ENCODE data around the gene TEKT2. TPM values are rescaled to one million over a fixed set of nuclear protein-coding genes. Genes with fewer than 3 reads are reported as not detected.

Gene TEKT2
- total and polyA plus RNA-seq, 2 donors (not counting 1 experiment from before 2014, with no cell fraction given), result 0.09 to 0.50 TPM

- no peaks in the 10 kb centered on the region for H4K20me1 ChIP-seq (ENCODE audit: control insufficient read depth, extremely low read depth, insufficient read depth, low read length)
- no peak overlapping the region for H3K27ac ChIP-seq (ENCODE audit: insufficient read depth, low read length)
- no peak overlapping the region for H3K9ac ChIP-seq (ENCODE audit: insufficient read depth, low read length)
- H3K4me1 ChIP-seq (ENCODE audit: control insufficient read depth, extremely low read depth, insufficient read depth, low read length), result no peaks in the 10 kb centered on the region
- TF ChIP-seq CTCF (conservative IDR thresholded peaks at IDR 0.05 in 1 of 2, IDR thresholded peaks at IDR 0.05 in 1 of 2; ENCODE audit: low read depth in 1 of 2, low read length in 2 of 2), result no peak
- no peak for TF ChIP-seq EZH2 (IDR thresholded peaks at IDR 0.05; ENCODE audit: low read length, missing control alignments)
- H3K79me2 ChIP-seq (ENCODE audit: control insufficient read depth, insufficient read depth, low read length), result no peaks in the 10 kb centered on the region
- H3K4me3 ChIP-seq (replicated peaks in 1 of 4; ENCODE audit: control extremely low read depth in 1 of 4, insufficient read depth in 1 of 4, low read depth in 3 of 4, low read length in 4 of 4), result no peak overlapping the region
- no peaks in the 10 kb centered on the region for H3K27me3 ChIP-seq (ENCODE audit: control insufficient read depth, insufficient read depth, low read length)
- no peak overlapping the region for H2AFZ ChIP-seq (ENCODE audit: low read length)
- no peak overlapping the region for H3K4me2 ChIP-seq (ENCODE audit: extremely low read depth, insufficient read depth, low read length)
- no peaks in the 10 kb centered on the region for H3K9me3 ChIP-seq (ENCODE audit: control insufficient read depth, insufficient read depth, low read depth, low read length)
- no peaks in the 10 kb centered on the region for H3K36me3 ChIP-seq (ENCODE audit: control insufficient read depth, insufficient read depth, low read length)
- no peak for DNase-seq (ENCODE audit: low read depth in 2 of 2)
These were observed 28.2 kb upstream of the TEKT2 start for GRCh38 chr1:36055706-36056105.

GRCh38 chr1:36062315-36062714 is 21.6 kb upstream of the TEKT2 start:
- H3K36me3 ChIP-seq (ENCODE audit: control insufficient read depth, insufficient read depth, low read length), result no peaks in the 10 kb centered on the region
- TF ChIP-seq EZH2 (IDR thresholded peaks at IDR 0.05; ENCODE audit: low read length, missing control alignments) (no peak), CTCF (conservative IDR thresholded peaks at IDR 0.05 in 1 of 2, IDR thresholded peaks at IDR 0.05 in 1 of 2; ENCODE audit: low read depth in 1 of 2, low read length in 2 of 2) (no peak)
- no peak overlapping the region for H3K4me3 ChIP-seq (replicated peaks in 1 of 4; ENCODE audit: control extremely low read depth in 1 of 4, insufficient read depth in 1 of 4, low read depth in 3 of 4, low read length in 4 of 4)
- no peaks in the 10 kb centered on the region for H3K27me3 ChIP-seq (ENCODE audit: control insufficient read depth, insufficient read depth, low read length)
- no peak overlapping the region for H3K27ac ChIP-seq (ENCODE audit: insufficient read depth, low read length)
- H3K4me2 ChIP-seq (ENCODE audit: extremely low read depth, insufficient read depth, low read length), result no peak overlapping the region
- H3K4me1 ChIP-seq (ENCODE audit: control insufficient read depth, extremely low read depth, insufficient read depth, low read length), result no peaks in the 10 kb centered on the region
- no peaks in the 10 kb centered on the region for H3K79me2 ChIP-seq (ENCODE audit: control insufficient read depth, insufficient read depth, low read length)
- no peaks in the 10 kb centered on the region for H3K9me3 ChIP-seq (ENCODE audit: control insufficient read depth, insufficient read depth, low read depth, low read length)
- no peak overlapping the region for H2AFZ ChIP-seq (ENCODE audit: low read length)
- H4K20me1 ChIP-seq (ENCODE audit: control insufficient read depth, extremely low read depth, insufficient read depth, low read length), result no peaks in the 10 kb centered on the region
- no peak overlapping the region for H3K9ac ChIP-seq (ENCODE audit: insufficient read depth, low read length)
- no peak for DNase-seq (ENCODE audit: low read depth in 2 of 2)

GRCh38 chr1:36067871-36068270 is 16.0 kb upstream of the TEKT2 start:
- H3K9me3 ChIP-seq (ENCODE audit: control insufficient read depth, insufficient read depth, low read depth, low read length), result no peaks in the 10 kb centered on the region
- H3K4me2 ChIP-seq (ENCODE audit: extremely low read depth, insufficient read depth, low read length), result no peak overlapping the region
- no peak overlapping the region for H3K27ac ChIP-seq (ENCODE audit: insufficient read depth, low read length)
- H3K4me1 ChIP-seq (ENCODE audit: control insufficient read depth, extremely low read depth, insufficient read depth, low read length), result no peaks in the 10 kb centered on the region
- no peaks in the 10 kb centered on the region for H4K20me1 ChIP-seq (ENCODE audit: control insufficient read depth, extremely low read depth, insufficient read depth, low read length)
- no peaks in the 10 kb centered on the region for H3K36me3 ChIP-seq (ENCODE audit: control insufficient read depth, insufficient read depth, low read length)
- TF ChIP-seq EZH2 (IDR thresholded peaks at IDR 0.05; ENCODE audit: low read length, missing control alignments) (no peak), CTCF (conservative IDR thresholded peaks at IDR 0.05 in 1 of 2, IDR thresholded peaks at IDR 0.05 in 1 of 2; ENCODE audit: low read depth in 1 of 2, low read length in 2 of 2) (no peak)
- H3K79me2 ChIP-seq (ENCODE audit: control insufficient read depth, insufficient read depth, low read length), result no peaks in the 10 kb centered on the region
- DNase-seq (ENCODE audit: low read depth in 2 of 2), result no peak
- no peaks in the 10 kb centered on the region for H3K27me3 ChIP-seq (ENCODE audit: control insufficient read depth, insufficient read depth, low read length)
- H2AFZ ChIP-seq (ENCODE audit: low read length), result no peak overlapping the region
- H3K9ac ChIP-seq (ENCODE audit: insufficient read depth, low read length), result no peak overlapping the region
- no peak overlapping the region for H3K4me3 ChIP-seq (replicated peaks in 1 of 4; ENCODE audit: control extremely low read depth in 1 of 4, insufficient read depth in 1 of 4, low read depth in 3 of 4, low read length in 4 of 4)

Measured in fibroblast of lung (primary cell).